Measurements from ENCODE around the gene MAN1C1. TPM values are rescaled to one million over a fixed set of nuclear protein-coding genes. Genes with fewer than 3 reads are reported as not detected.

The MAN1C1 gene
- total RNA-seq, 1 experiment from 2014 or later = 9.3 TPM

DNA sequence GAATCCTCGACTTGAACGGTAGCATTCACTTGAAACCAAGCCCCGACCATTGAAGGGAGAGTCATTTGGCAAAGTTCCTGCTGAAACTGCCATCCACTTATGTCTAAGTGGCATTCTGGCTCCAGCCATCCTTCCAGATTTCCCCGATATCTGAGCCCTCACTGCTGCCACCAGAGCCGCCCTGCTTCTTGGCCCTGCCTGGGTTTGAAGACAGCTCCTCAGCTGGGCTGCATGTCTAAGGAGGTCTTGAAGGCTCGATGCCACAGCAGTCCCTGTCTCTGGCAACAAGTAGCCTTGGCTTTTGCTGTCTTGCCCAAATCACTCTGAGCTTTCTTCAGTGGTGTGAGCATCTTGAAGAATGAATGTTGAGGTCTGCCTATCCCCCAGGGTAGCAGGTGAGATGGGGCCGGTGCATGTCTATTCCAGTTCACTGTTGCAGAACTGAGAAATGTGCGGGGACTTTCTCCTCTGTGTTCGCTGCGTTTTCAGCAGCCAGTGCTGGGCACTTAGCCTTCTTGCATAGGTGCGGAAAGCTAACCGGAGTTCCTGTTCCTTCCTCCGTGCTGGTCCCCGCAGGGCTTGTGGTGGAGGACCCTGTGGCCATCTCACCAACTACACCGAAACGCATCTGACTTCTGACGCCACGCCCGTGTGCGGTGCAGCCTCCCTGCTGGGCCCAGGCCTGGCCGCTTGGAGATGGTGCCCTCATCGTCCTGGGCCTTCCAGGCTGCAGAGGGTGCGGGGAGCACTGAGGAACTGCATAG lies 29.2 kb downstream of the MAN1C1 start:
- no peak overlapping the region for H2BK5ac ChIP-seq (ENCODE audit: insufficient read length, low read length)
- H3K56ac ChIP-seq (ENCODE audit: insufficient read length, low read depth, low read length) = no peak overlapping the region
- no peak overlapping the region for H3K4ac ChIP-seq (ENCODE audit: low read depth, low read length)
- no peak overlapping the region for H3K9ac ChIP-seq (ENCODE audit: extremely low read depth, insufficient read length, low read length)
- H3K4me1 ChIP-seq (ENCODE audit: insufficient read depth, low read length) = no peaks in the 10 kb centered on the region
- no peak overlapping the region for H2AFZ ChIP-seq (ENCODE audit: low read length)
- DNase-seq = no peak
- no peak overlapping the region for H3K27ac Mint-ChIP-seq
- no peak overlapping the region for H2BK12ac ChIP-seq (ENCODE audit: insufficient read length, low read depth, low read length)
- no peaks in the 10 kb centered on the region for H4K20me1 ChIP-seq (ENCODE audit: control insufficient read depth, insufficient read depth, insufficient read length)
- H3K27me3 ChIP-seq (ENCODE audit: insufficient read depth, low read length) = no peaks in the 10 kb centered on the region
- no peak overlapping the region for H4K91ac ChIP-seq (ENCODE audit: insufficient read length, low read depth, low read length)
- H3K27me3 Mint-ChIP-seq (ENCODE audit: low read depth) = peaks cover 14% of the 10 kb centered on the region
- no peaks in the 10 kb centered on the region for H3K9me3 Mint-ChIP-seq
- H3T11ph ChIP-seq (ENCODE audit: low read length) = no peak overlapping the region
- no peaks in the 10 kb centered on the region for H3K79me2 ChIP-seq (ENCODE audit: insufficient read depth, low read length)
- H3K9me3 ChIP-seq (ENCODE audit: control insufficient read depth, low read depth, low read length) = no peaks in the 10 kb centered on the region
- no peak overlapping the region for H2BK15ac ChIP-seq (ENCODE audit: low read depth, low read length)
- peaks cover 8 to 16% of the 10 kb centered on the region in 2 experiments for H3K4me1 Mint-ChIP-seq
- H3K36me3 Mint-ChIP-seq (ENCODE audit: insufficient read depth in 1 of 3, low read depth in 3 of 3) = no peaks in the 10 kb centered on the region
- no peak overlapping the region for H4K5ac ChIP-seq (ENCODE audit: insufficient read length, low read depth, low read length)
- no peak overlapping the region for H3K4me3 Mint-ChIP-seq
- H4K8ac ChIP-seq (replicated peaks; ENCODE audit: insufficient read length, low read depth, low read length) = no peak overlapping the region
- no peak overlapping the region for H3K23ac ChIP-seq (ENCODE audit: insufficient read length, low read depth, low read length)
- no peak overlapping the region; the same call in 1 of the 2 replicates for H3K14ac ChIP-seq (ENCODE audit: insufficient read depth, low read length)
- H3K23me2 ChIP-seq (ENCODE audit: insufficient read length, low read depth, low read length, poor library complexity, severe bottlenecking) = no peaks in the 10 kb centered on the region
- H2AK5ac ChIP-seq (ENCODE audit: insufficient read length, low read length) = no peak overlapping the region
- no peak overlapping the region for H2BK120ac ChIP-seq (ENCODE audit: low read depth, low read length, poor library complexity, severe bottlenecking)
- no peaks in the 10 kb centered on the region for H3K79me1 ChIP-seq (ENCODE audit: insufficient read depth, low read depth, low read length, poor library complexity, severe bottlenecking)
- H3K4me2 ChIP-seq (ENCODE audit: insufficient read depth, insufficient read length, low read length) = no peak overlapping the region
- TF ChIP-seq, protein P1, sequence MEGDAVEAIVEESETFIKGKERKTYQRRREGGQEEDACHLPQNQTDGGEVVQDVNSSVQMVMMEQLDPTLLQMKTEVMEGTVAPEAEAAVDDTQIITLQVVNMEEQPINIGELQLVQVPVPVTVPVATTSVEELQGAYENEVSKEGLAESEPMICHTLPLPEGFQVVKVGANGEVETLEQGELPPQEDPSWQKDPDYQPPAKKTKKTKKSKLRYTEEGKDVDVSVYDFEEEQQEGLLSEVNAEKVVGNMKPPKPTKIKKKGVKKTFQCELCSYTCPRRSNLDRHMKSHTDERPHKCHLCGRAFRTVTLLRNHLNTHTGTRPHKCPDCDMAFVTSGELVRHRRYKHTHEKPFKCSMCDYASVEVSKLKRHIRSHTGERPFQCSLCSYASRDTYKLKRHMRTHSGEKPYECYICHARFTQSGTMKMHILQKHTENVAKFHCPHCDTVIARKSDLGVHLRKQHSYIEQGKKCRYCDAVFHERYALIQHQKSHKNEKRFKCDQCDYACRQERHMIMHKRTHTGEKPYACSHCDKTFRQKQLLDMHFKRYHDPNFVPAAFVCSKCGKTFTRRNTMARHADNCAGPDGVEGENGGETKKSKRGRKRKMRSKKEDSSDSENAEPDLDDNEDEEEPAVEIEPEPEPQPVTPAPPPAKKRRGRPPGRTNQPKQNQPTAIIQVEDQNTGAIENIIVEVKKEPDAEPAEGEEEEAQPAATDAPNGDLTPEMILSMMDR (conservative IDR thresholded peaks at IDR 0.05) = no peak
- no peak overlapping the region for H3K18ac ChIP-seq (ENCODE audit: insufficient read length, low read depth, low read length)
- WGBS (ENCODE audit: extremely low coverage, insufficient read length, low lambda C conversion rate) = no CpG with 5 or more reads among the region's 23 CpGs
- no peak overlapping the region for H3K27ac ChIP-seq (ENCODE audit: insufficient read length, low read depth, low read length)
- H2BK20ac ChIP-seq (ENCODE audit: low read depth, low read length, poor library complexity, severe bottlenecking) = no peak overlapping the region
